Stomach (tissue), 4 donors: ENCODE measurements around the gene LAD1.

ENCODE experiments used
- CTCF ChIP-seq, 7 experiments: fragments of 450-650 bp in 4 of 7; fragments of 200-600 bp in 3 of 7; sonication (generic) in 3 of 7; IDR thresholded peaks; one replicate each; pipeline ENCODE4 v1.5.1; 2016 to 2019; ENCODE audit warnings: antibody characterized with exemption in 7 of 7, control low read depth in 2 of 7, mild to moderate bottlenecking in 1 of 7
- POLR2A ChIP-seq, 4 donors: fragments of 450-650 bp; IDR thresholded peaks; one replicate each; pipeline ENCODE4 v1.6.1; 2016; ENCODE audit warnings: antibody characterized with exemption in 4 of 4, control low read depth in 2 of 4, mild to moderate bottlenecking in 1 of 4, moderate library complexity in 1 of 4
- POLR2AphosphoS5 ChIP-seq, 3 donors: sonication (generic); formaldehyde crosslinking; IDR thresholded peaks; one replicate each; pipeline ENCODE4 v1.6.1; 2016; ENCODE audit warnings: antibody characterized with exemption in 3 of 3

GRCh38 chr1:201394591-201394990 is 4.5 kb downstream of the LAD1 start:
- TF ChIP-seq CTCF (IDR thresholded peaks at IDR 0.05) (no peak), POLR2A (IDR thresholded peaks at IDR 0.05) (no peak), POLR2AphosphoS5 (IDR thresholded peaks at IDR 0.05) (no peak)
